GM23248 (cell line): ENCODE results near the gene KRT14.

Source experiments
- EZH2 ChIP-seq: fragments of 200-600 bp; sonication (generic); IDR thresholded peaks from 2 replicates; pipeline ENCODE4 v1.6.1; 2018; ENCODE audit warnings: antibody characterized with exemption, mild to moderate bottlenecking; ENCODE audit not compliant: insufficient read depth, poor library complexity, severe bottlenecking
- EZH2phosphoT487 ChIP-seq: fragments of 200-600 bp; sonication (generic); IDR thresholded peaks from 2 replicates; pipeline ENCODE4 v1.6.1; 2018; ENCODE audit warnings: antibody characterized with exemption, moderate library complexity, mild to moderate bottlenecking, low read depth; ENCODE audit not compliant: insufficient read depth

DNA sequence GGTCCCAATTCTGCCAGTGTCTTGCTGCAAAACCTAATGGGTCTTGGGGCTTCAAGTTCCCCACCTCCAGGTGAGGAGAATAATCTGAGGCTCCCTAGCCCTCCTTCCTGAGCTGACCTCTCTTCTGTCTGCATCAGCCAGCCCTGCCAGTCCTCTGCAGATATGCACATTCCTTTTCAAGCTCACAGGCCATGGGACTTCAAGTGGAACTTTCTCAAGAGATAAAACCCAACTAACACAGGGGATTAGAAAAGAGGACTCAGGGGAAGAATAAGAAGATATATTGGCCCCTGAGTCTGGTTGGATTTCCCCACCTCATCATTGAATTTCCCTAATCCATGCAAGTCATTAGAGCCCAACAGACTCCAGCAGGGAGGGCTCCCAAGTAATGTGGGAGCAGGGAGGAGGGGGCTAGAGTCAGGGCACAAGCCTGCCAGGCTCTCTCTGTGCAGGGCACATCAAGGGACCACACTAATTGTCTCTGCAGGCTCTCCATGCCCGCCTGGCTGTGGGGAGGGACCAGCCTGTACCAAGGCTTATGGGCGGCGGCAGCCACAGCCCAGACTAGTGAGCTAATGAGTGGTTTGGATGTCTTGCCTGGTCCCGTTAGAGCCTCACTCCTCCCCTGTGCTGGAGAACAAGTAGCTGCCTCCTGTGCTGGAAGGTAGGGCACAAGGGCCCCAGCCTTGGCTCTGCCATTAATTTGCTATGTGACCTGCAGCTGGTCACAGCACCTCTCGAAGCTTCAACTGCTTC, 1.2 kb downstream of the KRT14 start:
- TF ChIP-seq EZH2, result no peak
- TF ChIP-seq EZH2phosphoT487, result no peak
